ENCODE data around the gene CEACAM16. TPM values are rescaled to one million over a fixed set of nuclear protein-coding genes. Genes with fewer than 3 reads are reported as not detected.

Gene CEACAM16
- total and polyA plus RNA-seq, 9 of the 15 experiments (the other 6 are each of a cell fraction or from before 2014, with no cell fraction given): not detected

DNA sequence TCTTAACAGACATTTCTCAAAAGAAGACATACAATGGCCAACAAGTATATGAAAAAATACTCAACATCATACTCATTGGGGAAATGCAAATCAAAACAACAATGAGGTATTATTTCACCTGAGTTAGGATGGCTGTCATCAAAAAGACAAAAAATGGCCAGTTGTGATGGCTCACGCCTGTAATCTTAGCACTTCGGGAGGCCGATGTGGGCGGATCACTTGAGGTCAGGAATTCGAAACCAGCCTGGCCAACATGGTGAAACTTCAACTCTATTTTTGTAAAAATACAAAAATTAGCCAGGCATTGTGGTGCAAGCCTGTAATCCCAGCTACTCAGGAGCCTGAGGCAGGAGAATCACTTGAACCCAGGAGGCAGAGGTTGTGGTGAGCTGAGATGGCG, 22.0 kb downstream of the CEACAM16 start:
- POLR2A ChIA-PET: interaction anchor here (0.6 to 2.2 kb wide), 4 partner anchors 11 to 443 kb away, joined by 3 to 7 read pairs (median 3); no protein-coding TSS in a partner anchor
- in situ Hi-C loops (cut with MboI): loop anchor here (5.0 kb wide), 2 partner anchors 46 to 149 kb away; no protein-coding TSS in a partner anchor
- DNase-seq (ENCODE audit: extremely low read depth in 1 of 4, low spot score in 3 of 4) (no peak), FAIRE-seq (no peak), ATAC-seq (no peak)
- WGBS (ENCODE audit: insufficient coverage, low coverage, missing lambda C conversion rate): 34% methylated on average over 6 of the region's 6 CpGs
- H3K36me3 ChIP-seq (ENCODE audit: control insufficient read depth, insufficient read depth, low read length): no peaks in the 10 kb centered on the region
- H2AFZ ChIP-seq (ENCODE audit: low read depth, low read length): no peak overlapping the region; the same call in 1 of the 2 replicates
- H3K9me3 ChIP-seq (replicated peaks; ENCODE audit: control insufficient read depth, insufficient read depth, low read depth, low read length): peaks cover 1% of the 10 kb centered on the region
- no TSS peak for BruUV-seq (replicated peaks)
- CTCF ChIA-PET (ENCODE audit: low intra/inter-chr PET ratio): interaction anchor here (0.9 kb wide), 1 partner anchor 51 kb away, joined by 5 read pairs; no protein-coding TSS in a partner anchor
- H3K9ac ChIP-seq (ENCODE audit: insufficient read depth in 1 of 2, low read depth in 2 of 2, low read length in 2 of 2): no peak overlapping the region
- no peaks in the 10 kb centered on the region for H3K9me1 ChIP-seq (ENCODE audit: control insufficient read depth, insufficient read depth, low read length)
- intact Hi-C loops (cut with micrococcal nuclease): no loop called here
- H3K4me1 ChIP-seq (replicated peaks in 1 of 2; ENCODE audit: control insufficient read depth in 2 of 2, insufficient read depth in 2 of 2, low read length in 2 of 2): peaks cover 20 to 31% of the 10 kb centered on the region in 2 experiments
- no peak overlapping the region for H3K27ac ChIP-seq (ENCODE audit: extremely low read depth, low read depth, low read length)
- no peak overlapping the region for H3K4me2 ChIP-seq (ENCODE audit: insufficient read depth, low read length)
- no peak for TF ChIP-seq HDAC6 (IDR thresholded peaks at IDR 0.05; ENCODE audit: low read depth, low read length)
- no peak for TF ChIP-seq ZNF316 (IDR thresholded peaks at IDR 0.05)
- no peak for TF ChIP-seq HOXB6 (CRISPR knock-in tag; IDR thresholded peaks at IDR 0.05; ENCODE audit: borderline replicate concordance)
- TF ChIP-seq CEBPG (CRISPR knock-in tag; IDR thresholded peaks at IDR 0.05): no peak
- TF ChIP-seq CEBPG (tag; conservative IDR thresholded peaks at IDR 0.05 in 1 of 2, IDR thresholded peaks at IDR 0.05 in 1 of 2): no peak
- no peak for TF ChIP-seq SREBF2 (CRISPR knock-in tag; IDR thresholded peaks at IDR 0.05)
- TF ChIP-seq TCF7L2 (IDR thresholded peaks at IDR 0.05; ENCODE audit: low read depth, low read length): no peak
- TF ChIP-seq, protein P1, sequence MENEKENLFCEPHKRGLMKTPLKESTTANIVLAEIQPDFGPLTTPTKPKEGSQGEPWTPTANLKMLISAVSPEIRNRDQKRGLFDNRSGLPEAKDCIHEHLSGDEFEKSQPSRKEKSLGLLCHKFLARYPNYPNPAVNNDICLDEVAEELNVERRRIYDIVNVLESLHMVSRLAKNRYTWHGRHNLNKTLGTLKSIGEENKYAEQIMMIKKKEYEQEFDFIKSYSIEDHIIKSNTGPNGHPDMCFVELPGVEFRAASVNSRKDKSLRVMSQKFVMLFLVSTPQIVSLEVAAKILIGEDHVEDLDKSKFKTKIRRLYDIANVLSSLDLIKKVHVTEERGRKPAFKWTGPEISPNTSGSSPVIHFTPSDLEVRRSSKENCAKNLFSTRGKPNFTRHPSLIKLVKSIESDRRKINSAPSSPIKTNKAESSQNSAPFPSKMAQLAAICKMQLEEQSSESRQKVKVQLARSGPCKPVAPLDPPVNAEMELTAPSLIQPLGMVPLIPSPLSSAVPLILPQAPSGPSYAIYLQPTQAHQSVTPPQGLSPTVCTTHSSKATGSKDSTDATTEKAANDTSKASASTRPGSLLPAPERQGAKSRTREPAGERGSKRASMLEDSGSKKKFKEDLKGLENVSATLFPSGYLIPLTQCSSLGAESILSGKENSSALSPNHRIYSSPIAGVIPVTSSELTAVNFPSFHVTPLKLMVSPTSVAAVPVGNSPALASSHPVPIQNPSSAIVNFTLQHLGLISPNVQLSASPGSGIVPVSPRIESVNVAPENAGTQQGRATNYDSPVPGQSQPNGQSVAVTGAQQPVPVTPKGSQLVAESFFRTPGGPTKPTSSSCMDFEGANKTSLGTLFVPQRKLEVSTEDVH (IDR thresholded peaks at IDR 0.05; ENCODE audit: low read depth, partially characterized antibody): no peak
- no peaks in the 10 kb centered on the region for H3K79me2 ChIP-seq (ENCODE audit: control insufficient read depth, insufficient read depth, low read length)
- no peak overlapping the region for H3K4me3 ChIP-seq
- H4K20me1 ChIP-seq (replicated peaks; ENCODE audit: control insufficient read depth, insufficient read depth, low read length): no peaks in the 10 kb centered on the region
- no peaks in the 10 kb centered on the region for H3K27me3 ChIP-seq (ENCODE audit: control insufficient read depth in 2 of 2, insufficient read depth in 2 of 2, low read length in 2 of 2)
